Astrocyte of the hippocampus (primary cell): ENCODE measurements around the gene CIROP.

Experiments used
- DNase-seq: peaks from one replicate; pipeline ENCODE4 v3.0.0; 2011; ENCODE audit warnings: low read depth, low spot score

CIROP gene

GRCh38 chr14:23130871-23131270 lies 26.1 kb upstream of the CIROP start:
- no peak for DNase-seq

- DNase-seq = no peak
Measured at GRCh38 chr14:23129759-23130316, 25.0 kb upstream of the CIROP start.

- DNase-seq = no peak
Measured at GRCh38 chr14:23128969-23129758, 24.4 kb upstream of the CIROP start.

GRCh38 chr14:23127861-23128260 lies 23.1 kb upstream of the CIROP start:
- no peak for DNase-seq

- no peak for DNase-seq
Measured at GRCh38 chr14:23126548-23127278, 21.9 kb upstream of the CIROP start.

GRCh38 chr14:23125933-23126524 lies 21.2 kb upstream of the CIROP start:
- DNase-seq = no peak

- DNase-seq = no peak
Measured at GRCh38 chr14:23125011-23125410, 20.2 kb upstream of the CIROP start.

GRCh38 chr14:23124337-23124954 lies 19.7 kb upstream of the CIROP start:
- no peak for DNase-seq

GRCh38 chr14:23123419-23123818 lies 18.6 kb upstream of the CIROP start:
- DNase-seq = no peak

GRCh38 chr14:23122086-23122485 lies 17.3 kb upstream of the CIROP start:
- no peak for DNase-seq

GRCh38 chr14:23121361-23121771 lies 16.6 kb upstream of the CIROP start:
- DNase-seq = peak; percentile 78

GRCh38 chr14:23120541-23121251 lies 15.9 kb upstream of the CIROP start:
- DNase-seq = peak; percentile 94

- no peak for DNase-seq
Measured at GRCh38 chr14:23119363-23120327, 14.9 kb upstream of the CIROP start.

- no peak for DNase-seq
Measured at GRCh38 chr14:23118506-23119362, 13.9 kb upstream of the CIROP start, which contains the start of gene CEBPE. Gene CEBPE, minus strand, starts transcription at chr14:23119255. Its CDS starts 164 bp downstream, at chr14:23119091.

- no peak for DNase-seq
Measured at GRCh38 chr14:23117371-23118020, 12.7 kb upstream of the CIROP start.

GRCh38 chr14:23115918-23116317 lies 11.1 kb upstream of the CIROP start:
- no peak for DNase-seq

GRCh38 chr14:23115039-23115731 lies 10.4 kb upstream of the CIROP start:
- DNase-seq = peak; percentile 91

GRCh38 chr14:23114669-23115038 lies 9.9 kb upstream of the CIROP start:
- DNase-seq = no peak
